Fibroblast of lung (primary cell): ENCODE data around the gene LIMK1. TPM values are rescaled to one million over a fixed set of nuclear protein-coding genes. Genes with fewer than 3 reads are reported as not detected.

Experiments
- DNase-seq, 2 donors: peaks; one replicate each; pipeline versions ENCODE4 v3.0.0 to v3.0.0-alpha.2; 2010; ENCODE audit warnings: low read depth in 2 of 2
- H2AFZ ChIP-seq: 2 replicates; pipeline ENCODE4 v1.5.1; 2012; ENCODE audit warnings: low read length, control low read depth, inconsistent platforms
- H3K27ac ChIP-seq: 2 replicates; pipeline ENCODE4 v1.5.1; 2011; ENCODE audit warnings: low read length, control low read depth; ENCODE audit not compliant: insufficient read depth
- H3K27me3 ChIP-seq: 2 replicates; pipeline ENCODE4 v1.5.1; 2011; ENCODE audit warnings: mild to moderate bottlenecking, low read length; ENCODE audit not compliant: control insufficient read depth, insufficient read depth
- H3K36me3 ChIP-seq: 2 replicates; pipeline ENCODE4 v1.5.1; 2011; ENCODE audit warnings: low read length; ENCODE audit not compliant: control insufficient read depth, insufficient read depth
- H3K4me1 ChIP-seq: 2 replicates; pipeline ENCODE4 v1.5.1; 2011; ENCODE audit warnings: low read length; ENCODE audit not compliant: control insufficient read depth, insufficient read depth; ENCODE audit errors: extremely low read depth
- H3K4me2 ChIP-seq: 2 replicates; pipeline ENCODE4 v1.5.1; 2011; ENCODE audit warnings: low read length, control low read depth; ENCODE audit not compliant: insufficient read depth; ENCODE audit errors: extremely low read depth
- H3K4me3 ChIP-seq, 4 experiments: fragments of 200-600 bp in 1 of 4; sonication (generic) in 1 of 4; replicated peaks in 1 of 4; 2 replicates each; pipeline ENCODE4 v1.5.1; 2011 to 2016; ENCODE audit warnings: low read length in 4 of 4, low read depth in 3 of 4, mild to moderate bottlenecking in 3 of 4, control low read depth in 2 of 4, inconsistent platforms in 1 of 4, mixed read lengths in 1 of 4; ENCODE audit not compliant: insufficient read depth in 1 of 4; ENCODE audit errors: control extremely low read depth in 1 of 4
- H3K79me2 ChIP-seq: 2 replicates; pipeline ENCODE4 v1.5.1; 2012; ENCODE audit warnings: mild to moderate bottlenecking, low read length, inconsistent platforms; ENCODE audit not compliant: control insufficient read depth, insufficient read depth
- H3K9ac ChIP-seq: 2 replicates; pipeline ENCODE4 v1.5.1; 2011; ENCODE audit warnings: mild to moderate bottlenecking, low read length, control low read depth; ENCODE audit not compliant: insufficient read depth
- H3K9me3 ChIP-seq: 2 replicates; pipeline ENCODE4 v1.5.1; 2012; ENCODE audit warnings: low read depth, low read length; ENCODE audit not compliant: control insufficient read depth, insufficient read depth
- H4K20me1 ChIP-seq: 2 replicates; pipeline ENCODE4 v1.5.1; 2011; ENCODE audit warnings: low read length; ENCODE audit not compliant: control insufficient read depth, insufficient read depth; ENCODE audit errors: extremely low read depth
- EZH2 ChIP-seq: IDR thresholded peaks from 2 replicates; pipeline ENCODE4 v1.5.1; 2012; ENCODE audit warnings: low read length, control low read depth, mild to moderate bottlenecking; ENCODE audit errors: missing control alignments
- polyA plus RNA-seq, 2 donors: library from polyadenylated mRNA; depleted of rRNA in 1 of 2; stranded (reverse) in 1 of 2; unstranded in 1 of 2; fragments of >200 nt; gene quantifications; 2 replicates each; pipeline ENCODE4 v1.2.1, GENCODE V29; 2011 to 2012; ENCODE audit warnings: missing spikeins in 1 of 2
- total RNA-seq: library from RNA; depleted of rRNA; stranded (reverse); fragments of >200 nt; gene quantifications from 2 replicates; pipeline ENCODE4 v1.2.1, GENCODE V29; 2014
- TF ChIP-seq, protein P1 (sequence below), 2 donors: IDR thresholded peaks in 1 of 2; conservative IDR thresholded peaks in 1 of 2; 1 replicate in 1 of 2; 2 replicates in 1 of 2; pipeline ENCODE4 v1.5.1; 2011 to 2012; ENCODE audit warnings: low read length in 2 of 2, control low read depth in 1 of 2, inconsistent platforms in 1 of 2, low read depth in 1 of 2, mild to moderate bottlenecking in 1 of 2

The LIMK1 gene
- total and polyA plus RNA-seq, 2 donors (not counting 1 experiment from before 2014, with no cell fraction given): 22.5 TPM

DNA sequence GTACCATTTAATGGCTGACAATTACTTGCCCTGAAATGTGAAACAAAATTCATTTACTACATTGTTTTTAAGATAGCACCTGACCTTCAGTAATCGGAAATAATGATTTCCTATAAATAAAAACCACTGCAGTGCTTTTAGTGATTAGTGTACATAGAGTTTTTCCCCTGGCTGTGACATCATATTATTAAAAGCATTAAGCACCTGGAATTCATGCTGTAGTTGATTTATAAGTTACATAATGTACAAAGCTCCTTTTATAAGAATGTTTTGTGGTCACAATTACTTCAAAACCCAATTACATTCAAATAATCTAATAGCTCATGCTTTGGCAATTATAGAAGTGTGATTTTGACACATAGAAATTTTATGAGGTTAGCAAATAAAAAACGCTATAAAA lies 46.3 kb downstream of the LIMK1 start:
- Histone ChIP-seq H3K9ac (no peak overlapping the region), H3K27me3 (no peaks in the 10 kb centered on the region), H3K27ac (no peak overlapping the region), H3K4me2 (no peak overlapping the region), H3K4me3 (no peak overlapping the region), H3K4me1 (no peaks in the 10 kb centered on the region), H2AFZ (no peak overlapping the region), H4K20me1 (no peaks in the 10 kb centered on the region), H3K36me3 (no peaks in the 10 kb centered on the region), H3K79me2 (no peaks in the 10 kb centered on the region), H3K9me3 (no peaks in the 10 kb centered on the region)
- DNase-seq: no peak
- TF ChIP-seq, protein P1, sequence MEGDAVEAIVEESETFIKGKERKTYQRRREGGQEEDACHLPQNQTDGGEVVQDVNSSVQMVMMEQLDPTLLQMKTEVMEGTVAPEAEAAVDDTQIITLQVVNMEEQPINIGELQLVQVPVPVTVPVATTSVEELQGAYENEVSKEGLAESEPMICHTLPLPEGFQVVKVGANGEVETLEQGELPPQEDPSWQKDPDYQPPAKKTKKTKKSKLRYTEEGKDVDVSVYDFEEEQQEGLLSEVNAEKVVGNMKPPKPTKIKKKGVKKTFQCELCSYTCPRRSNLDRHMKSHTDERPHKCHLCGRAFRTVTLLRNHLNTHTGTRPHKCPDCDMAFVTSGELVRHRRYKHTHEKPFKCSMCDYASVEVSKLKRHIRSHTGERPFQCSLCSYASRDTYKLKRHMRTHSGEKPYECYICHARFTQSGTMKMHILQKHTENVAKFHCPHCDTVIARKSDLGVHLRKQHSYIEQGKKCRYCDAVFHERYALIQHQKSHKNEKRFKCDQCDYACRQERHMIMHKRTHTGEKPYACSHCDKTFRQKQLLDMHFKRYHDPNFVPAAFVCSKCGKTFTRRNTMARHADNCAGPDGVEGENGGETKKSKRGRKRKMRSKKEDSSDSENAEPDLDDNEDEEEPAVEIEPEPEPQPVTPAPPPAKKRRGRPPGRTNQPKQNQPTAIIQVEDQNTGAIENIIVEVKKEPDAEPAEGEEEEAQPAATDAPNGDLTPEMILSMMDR (conservative IDR thresholded peaks at IDR 0.05 in 1 of 2, IDR thresholded peaks at IDR 0.05 in 1 of 2; ENCODE audit: low read depth in 1 of 2, low read length in 2 of 2): no peak
- TF ChIP-seq EZH2: no peak

DNA sequence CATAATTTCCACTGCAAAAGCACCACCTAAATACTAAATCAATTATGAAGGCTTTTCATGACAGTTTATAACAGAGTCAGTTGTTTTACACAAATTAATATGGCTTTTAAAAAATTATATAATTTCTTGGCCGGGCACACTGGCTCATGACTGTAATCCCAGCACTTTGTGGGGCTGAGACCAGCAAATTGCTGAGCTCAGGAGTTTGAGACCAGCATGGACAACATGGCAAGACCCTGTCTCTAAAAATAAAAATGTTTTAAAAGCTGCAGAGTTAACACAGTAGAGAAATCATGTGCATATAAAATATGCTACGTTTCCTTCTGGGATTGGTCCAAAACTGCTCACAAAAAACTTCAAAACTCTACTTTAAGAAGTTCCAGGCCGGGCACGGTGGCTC lies 46.9 kb downstream of the LIMK1 start:
- TF ChIP-seq, protein P1 (conservative IDR thresholded peaks at IDR 0.05 in 1 of 2, IDR thresholded peaks at IDR 0.05 in 1 of 2; ENCODE audit: low read depth in 1 of 2, low read length in 2 of 2): no peak
- TF ChIP-seq EZH2: no peak
- Histone ChIP-seq H3K4me1 (no peaks in the 10 kb centered on the region), H3K36me3 (no peaks in the 10 kb centered on the region), H2AFZ (no peak overlapping the region), H3K27ac (no peak overlapping the region), H3K9ac (no peak overlapping the region), H3K4me3 (no peak overlapping the region), H3K9me3 (no peaks in the 10 kb centered on the region), H3K79me2 (no peaks in the 10 kb centered on the region), H4K20me1 (no peaks in the 10 kb centered on the region), H3K27me3 (no peaks in the 10 kb centered on the region), H3K4me2 (no peak overlapping the region)
- no peak for DNase-seq

GRCh38 chr7:74134117-74134620 lies 50.6 kb downstream of the LIMK1 start:
- no peak overlapping the region for H3K27ac ChIP-seq
- no peaks in the 10 kb centered on the region for H3K79me2 ChIP-seq
- no peak overlapping the region for H3K4me3 ChIP-seq
- peak in 1 of 2 donors; percentile 54 for DNase-seq
- no peaks in the 10 kb centered on the region for H4K20me1 ChIP-seq
- H3K9ac ChIP-seq: no peak overlapping the region
- no peak overlapping the region for H3K4me2 ChIP-seq
- no peak overlapping the region for H2AFZ ChIP-seq
- H3K27me3 ChIP-seq: no peaks in the 10 kb centered on the region
- TF ChIP-seq, protein P1 (conservative IDR thresholded peaks at IDR 0.05 in 1 of 2, IDR thresholded peaks at IDR 0.05 in 1 of 2; ENCODE audit: low read depth in 1 of 2, low read length in 2 of 2): no peak
- no peak for TF ChIP-seq EZH2
- no peaks in the 10 kb centered on the region for H3K4me1 ChIP-seq
- H3K36me3 ChIP-seq: no peaks in the 10 kb centered on the region
- no peaks in the 10 kb centered on the region for H3K9me3 ChIP-seq
